HG03565 (cell line): Measurements from ENCODE around the gene C1QTNF6.
"Not testable (repeated sequence)": the region's sequence is repeated elsewhere in the genome, so short reads cannot be mapped to it uniquely, and the experiment has no call there.

ENCODE experiments used
- ATAC-seq: cut with Tn5 transposase; IDR thresholded peaks from one replicate; pipeline ENCODE4 v1.9.1; 2021; ENCODE audit warnings: mild to moderate bottlenecking, moderate library complexity; ENCODE audit not compliant: unreplicated experiment

Gene C1QTNF6

DNA sequence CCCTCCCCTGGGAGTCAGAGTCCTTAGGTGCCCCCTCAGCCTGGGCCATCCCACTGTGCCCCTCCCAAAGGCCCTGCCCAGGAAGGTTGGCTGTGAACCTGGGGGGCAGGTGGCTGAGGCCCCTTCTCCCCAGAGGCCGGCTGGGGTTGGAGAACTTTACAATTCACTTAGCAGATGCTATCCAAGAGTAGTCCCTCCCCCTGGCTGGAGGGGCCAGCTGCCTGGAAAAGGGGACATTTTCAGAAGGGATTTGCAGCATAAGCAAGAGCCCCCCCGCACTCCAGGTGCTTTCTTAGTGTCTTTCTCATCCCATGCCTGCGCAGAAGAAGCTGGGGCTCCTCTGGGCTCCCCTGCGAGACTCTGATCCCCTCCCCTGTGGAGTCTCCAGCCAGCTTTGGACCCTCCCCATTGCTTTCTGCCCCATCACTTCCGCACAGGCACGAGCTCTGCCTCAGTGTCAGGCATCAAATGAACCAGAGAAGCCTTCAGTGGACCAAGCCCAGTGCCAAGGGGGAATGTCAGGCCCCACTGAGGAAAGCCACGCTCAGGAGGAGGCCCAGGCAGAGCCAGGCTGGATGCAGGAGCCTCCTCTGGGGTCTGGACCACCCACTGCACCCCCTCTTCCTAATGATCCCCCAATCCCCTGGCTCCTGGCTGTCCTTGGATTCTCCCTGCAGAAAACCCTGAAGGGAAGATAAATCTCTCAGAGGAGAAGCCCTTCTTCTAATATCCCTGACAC lies 20.5 kb upstream of the C1QTNF6 start:
- ATAC-seq = no peak

DNA sequence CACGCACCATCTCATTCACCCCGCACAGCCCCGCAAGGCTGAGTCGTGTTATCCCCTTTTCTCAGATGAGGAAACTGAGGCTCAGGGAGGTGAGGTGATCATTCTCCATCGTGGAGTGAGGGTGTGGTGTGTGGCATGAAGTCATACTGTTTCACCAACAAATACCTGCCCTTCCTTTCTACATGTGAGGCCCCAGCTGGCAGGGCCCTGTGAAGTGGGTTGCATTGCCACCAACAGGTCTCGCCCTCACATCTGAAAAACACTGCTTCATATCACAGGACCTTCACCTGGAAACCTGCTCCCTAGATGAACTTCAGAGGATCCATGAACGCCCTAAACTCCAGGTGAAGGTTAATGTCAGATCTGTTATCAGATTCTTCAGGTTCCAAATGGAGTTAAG lies 19.9 kb upstream of the C1QTNF6 start:
- no peak for ATAC-seq

DNA sequence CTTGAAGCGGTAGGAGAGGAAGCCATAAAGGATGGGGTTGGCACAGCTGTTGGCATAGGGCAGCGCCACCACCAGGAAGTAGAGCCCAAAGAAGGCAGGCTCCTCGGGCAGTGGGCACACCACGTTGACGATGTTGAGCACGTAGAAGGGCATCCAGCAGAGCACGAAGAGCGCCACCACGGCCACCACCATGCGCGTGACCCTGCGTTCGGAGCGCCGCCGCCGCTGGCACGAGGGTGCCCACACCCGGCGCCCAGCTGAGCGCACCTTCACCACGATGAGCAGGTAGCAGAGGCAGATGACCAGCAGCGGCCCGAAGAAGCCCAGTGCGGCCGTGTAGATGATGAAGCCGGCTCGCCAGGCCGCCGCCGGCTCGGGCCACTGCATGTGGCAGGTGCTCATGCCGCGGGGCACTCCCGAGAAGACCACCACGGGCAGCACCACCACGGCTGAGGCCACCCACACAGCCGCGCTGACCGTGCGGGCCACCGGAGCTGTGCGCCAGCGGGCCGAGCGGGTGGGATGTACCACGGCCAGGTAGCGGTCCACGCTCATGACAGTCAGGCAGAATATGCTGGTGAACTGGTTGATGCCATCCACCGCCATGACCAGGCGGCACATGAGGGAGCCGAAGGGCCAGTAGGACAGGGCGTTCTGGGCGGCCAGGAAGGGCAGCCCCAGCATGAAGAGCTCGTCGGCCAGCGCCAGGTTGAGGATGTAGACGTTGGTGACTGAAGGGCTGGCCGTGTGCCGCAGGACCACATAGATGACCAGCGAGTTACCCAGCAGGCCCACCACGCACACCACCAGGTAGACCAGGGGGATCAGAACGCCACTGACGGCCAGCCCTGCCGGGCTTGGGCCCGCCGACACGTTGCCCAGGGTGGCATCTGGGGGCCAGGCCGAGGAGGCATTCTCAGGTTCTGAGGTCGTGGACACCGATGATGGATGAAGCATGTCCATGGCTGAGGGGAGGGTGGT lies 19.1 kb upstream of the C1QTNF6 start:
- ATAC-seq = no peak

DNA sequence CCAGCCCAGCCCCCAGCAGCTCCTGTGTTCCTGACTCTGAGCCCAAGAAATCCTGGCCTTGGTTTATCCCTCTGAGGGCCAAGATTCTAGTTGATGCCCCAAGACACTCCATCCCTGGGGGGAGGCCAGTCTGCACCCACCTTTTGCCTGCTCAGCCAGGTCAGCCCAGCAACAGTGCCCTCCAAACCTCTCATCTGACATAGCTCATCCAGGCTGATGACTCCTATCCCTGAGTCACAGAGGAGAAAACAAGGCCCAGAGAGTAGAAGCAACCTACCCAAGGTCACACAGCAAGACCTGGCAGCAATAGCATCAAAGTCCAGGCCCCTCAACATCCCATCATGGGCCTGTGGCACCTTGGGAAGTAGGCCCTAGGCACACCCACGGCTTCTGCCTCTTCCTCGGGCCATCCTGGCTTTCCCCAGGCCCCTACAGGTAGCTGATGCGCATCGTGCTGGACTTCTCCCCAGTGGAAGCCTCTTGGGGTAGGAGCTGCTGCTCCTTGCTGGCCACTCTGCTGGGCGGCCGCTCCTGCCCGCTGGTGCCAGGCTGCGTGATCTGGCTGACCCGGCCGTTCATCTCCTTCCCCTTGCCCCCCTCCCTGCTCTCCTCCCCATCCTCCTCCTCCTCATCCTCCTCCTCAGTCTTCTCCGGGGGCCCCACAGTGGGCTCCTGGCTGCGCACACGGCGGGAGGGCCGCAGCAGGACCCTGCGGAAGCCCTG lies 18.2 kb upstream of the C1QTNF6 start:
- ATAC-seq = no peak

DNA sequence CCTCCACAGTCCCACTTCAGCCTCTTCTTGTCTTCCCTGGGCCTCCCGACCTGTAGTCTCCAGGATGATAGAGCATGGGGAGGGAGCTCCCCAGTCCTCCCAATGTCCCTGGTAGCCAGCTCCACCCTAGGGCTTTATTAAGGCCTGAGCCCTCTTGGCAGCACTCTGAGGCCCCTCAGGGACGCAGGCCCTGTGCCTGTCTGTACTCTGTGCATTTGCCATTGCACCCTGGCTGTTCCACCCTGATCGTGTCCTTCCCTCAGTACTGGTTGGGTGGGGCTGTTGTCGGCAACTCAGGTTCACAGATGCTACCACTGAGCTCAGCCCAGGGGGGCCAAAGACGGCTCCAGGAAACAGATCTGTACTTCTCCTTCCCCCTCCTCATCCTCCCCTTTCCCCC lies 17.0 kb upstream of the C1QTNF6 start:
- ATAC-seq = no peak

DNA sequence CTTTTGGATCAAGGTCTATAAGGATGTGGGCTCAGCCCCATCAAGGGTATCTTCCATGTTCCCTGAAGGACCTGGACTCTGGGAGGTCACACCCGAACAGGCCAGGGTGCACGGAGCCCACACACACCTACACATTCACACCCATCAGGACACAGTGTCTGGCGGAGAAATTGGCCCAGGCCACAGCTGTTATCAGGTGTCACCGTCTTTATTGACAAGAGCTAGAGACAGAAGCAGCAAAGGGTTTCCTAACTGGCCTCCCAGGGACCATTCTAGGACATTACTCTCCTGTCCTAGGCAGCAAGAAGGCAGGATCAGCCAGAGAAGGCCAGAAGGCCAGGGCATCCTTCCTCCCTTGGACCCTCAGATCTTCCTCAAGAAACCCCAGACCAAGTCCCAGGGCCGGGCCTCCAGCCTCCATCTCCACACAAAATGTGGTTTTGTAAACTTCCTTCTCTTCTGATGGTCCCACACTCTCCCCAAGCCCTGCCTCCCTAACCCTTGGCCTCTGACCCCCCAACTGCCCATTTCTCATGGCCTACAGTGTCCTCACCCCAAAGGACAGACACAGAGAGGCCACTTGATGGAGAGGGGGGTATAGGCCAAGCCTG lies 16.1 kb upstream of the C1QTNF6 start:
- ATAC-seq = no peak

DNA sequence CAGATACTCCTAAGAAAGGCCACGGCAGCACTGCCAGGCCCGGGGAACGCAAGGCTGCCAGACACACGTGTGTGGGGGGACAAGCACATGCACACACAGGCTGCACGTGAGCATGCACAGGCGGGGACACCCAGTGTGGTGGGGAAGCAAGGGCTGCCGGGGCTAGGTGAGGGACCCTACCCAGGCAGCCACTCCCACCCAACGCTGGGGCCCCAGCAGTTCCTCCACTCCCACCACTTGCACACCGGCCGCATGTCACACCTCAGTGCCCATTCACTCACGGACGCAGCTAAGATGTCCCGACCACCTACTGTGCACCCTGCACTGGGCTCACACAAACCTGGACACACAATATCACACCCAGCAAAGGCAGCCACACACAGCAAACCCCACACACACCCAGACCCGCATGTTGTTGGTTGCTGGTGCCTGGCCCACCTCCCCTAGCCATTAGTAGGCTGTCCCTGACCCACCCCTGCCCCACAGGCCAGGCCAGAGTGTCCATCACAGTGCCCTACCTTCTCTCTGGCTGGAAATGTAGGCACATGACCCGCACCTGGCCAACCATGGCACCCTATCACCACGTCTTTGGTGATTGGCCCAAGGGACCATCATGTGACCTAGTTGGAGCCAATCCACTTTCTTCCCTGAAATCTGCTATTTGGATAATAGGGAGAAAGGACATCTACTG lies 15.5 kb upstream of the C1QTNF6 start:
- no peak for ATAC-seq

DNA sequence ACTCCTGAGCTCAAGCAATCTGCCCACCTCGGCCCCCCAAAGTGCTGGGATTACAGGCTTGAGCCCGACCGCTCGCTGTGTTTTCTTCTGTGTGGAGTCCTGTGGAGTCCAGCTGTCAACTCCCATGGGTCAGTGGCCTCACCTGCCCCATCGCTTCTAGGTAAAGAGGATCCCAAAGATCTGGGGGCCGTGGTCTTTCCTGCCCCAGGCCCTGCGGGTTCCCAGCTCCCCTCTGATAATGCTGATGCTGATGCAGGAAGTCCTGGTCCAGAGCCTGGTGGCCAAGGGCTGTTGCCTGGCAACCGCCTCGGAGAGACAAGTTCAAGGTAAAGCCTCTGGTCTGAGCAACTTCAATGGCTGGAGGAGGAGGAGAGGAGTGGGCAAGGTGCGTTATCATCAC lies 14.7 kb upstream of the C1QTNF6 start:
- no peak for ATAC-seq

DNA sequence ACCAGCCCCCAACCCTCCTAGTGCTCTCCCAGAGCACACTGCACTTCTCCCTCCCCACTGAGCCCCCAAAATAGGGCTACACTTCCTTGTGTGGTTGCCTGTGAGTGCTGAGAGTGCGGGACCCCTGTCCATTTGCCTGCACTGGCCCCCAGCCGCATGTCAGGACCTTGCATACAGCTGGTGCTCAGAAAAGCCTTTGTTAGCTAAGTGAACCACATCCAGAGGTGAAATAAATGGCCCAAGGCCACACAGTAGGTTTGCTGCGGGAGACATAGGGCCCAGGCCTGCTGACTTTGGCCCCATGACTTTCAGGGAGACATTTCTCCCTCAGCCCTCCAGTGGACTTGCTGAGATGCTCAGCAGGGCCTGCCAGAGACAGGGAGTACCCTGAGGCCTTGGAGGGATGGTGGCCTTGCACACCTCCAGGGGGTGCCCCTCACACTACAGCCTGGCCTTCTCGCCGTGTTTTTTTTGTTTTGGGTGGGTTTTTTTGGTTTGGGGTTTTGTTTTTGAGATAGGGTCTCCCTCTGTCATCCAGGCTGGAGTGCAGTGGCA lies 14.0 kb upstream of the C1QTNF6 start:
- no peak for ATAC-seq

DNA sequence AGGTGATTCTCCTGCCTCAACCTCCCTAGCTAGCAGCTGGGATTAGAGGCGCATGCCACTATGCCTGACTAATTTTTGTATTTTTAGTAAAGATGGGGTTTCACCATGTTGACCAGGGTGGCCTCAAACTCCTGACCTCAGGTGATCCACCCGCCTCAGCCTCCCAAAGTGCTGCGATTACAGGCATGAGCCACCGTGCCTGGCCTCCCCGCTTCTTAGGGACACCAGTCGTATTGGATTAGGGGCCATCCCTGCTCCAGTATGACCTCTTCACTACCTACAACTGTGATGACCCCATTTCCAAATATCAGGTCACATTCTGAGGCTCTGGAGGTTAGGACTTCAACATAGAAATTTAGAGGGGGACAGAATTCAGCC lies 13.4 kb upstream of the C1QTNF6 start:
- ATAC-seq = not testable (repeated sequence)

DNA sequence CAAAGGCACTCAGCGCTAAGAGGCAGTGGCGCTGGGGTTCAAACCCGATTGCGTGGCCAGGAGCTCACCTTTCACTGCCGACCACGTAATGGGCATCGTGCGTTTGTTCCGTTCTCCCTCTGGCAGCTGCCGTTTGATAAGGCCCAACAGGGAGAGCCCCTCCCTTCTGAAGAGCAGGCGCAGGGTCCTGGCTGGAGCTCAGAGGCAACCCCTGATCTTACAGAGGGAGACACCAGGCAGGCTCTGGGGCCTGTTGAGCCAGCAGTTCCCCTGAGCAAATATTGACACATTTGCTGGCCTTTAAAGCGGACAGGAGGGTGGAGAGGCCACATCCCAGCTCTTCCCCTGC lies 11.7 kb upstream of the C1QTNF6 start:
- no peak for ATAC-seq

DNA sequence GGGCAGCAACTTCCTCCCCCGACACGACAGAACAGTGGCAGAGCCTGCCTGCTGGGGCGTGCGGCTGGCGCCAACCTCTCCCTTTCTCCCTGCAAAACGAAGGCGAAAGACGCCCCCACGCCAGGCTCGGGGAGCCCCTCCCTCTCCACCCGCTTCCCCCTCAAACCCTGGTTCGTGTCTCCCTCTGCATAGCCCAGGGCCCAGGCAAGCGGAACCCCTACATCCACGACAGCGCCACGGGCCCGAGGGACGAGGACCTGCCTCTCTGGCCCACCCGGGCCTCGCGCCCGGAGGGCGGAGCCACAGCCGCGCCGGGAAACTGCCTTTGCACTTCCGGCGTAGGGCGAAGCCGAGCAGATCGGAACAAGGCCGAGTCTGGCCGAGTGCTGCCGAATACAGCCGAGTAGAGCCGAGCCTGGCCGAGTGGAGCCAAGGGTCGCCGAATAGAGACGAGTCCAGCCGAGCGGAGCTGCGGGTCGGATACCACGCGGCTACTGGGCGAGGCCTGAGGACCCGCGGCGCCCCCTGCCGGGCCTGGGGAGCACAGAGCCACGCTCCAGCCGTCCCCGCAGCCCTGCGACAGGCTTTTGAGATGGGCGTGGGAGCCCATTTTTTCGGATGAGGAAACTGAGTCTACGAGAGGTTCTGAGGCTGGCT lies 11.2 kb upstream of the C1QTNF6 start:
- peak; percentile 90 for ATAC-seq

DNA sequence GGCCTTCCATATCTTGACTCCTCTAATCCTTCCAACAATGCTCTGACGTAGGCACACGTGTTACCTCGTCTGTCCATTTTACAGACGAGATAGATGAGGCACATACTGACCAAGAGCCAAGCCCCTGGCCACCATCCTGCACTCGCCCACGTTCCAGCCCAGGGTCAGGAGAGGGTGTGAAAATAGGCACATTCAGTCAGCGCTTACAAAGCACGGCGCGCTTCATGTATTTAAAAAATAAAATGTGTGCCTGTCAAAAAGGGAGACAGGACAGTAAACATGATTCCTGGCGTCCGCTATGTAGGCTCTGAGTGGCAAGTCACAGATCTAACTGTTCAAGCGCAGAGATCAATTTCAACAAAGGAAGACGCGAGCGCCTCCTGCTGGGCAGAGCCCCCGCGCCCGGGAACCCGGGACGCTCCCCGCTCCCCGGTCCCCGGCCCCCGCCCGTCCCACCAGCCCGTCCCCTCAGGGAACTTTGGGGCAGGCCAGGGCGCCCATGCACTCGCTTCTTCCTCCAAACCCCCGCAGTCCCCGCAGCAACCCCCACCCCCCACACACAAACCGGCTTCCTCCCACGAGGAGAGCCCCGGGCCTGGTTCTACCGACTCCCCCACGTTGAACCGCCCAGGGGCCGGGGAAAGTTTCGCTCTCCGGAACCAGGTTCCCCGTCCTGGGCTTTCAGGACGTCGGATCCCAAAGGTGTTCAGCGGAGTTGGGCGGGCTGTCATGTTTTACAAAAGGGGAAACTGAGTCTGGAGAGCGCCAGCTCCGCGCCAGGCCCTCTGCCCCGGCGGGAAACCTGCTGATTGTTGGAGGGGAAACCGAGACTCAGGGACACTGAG lies 10.4 kb upstream of the C1QTNF6 start:
- no peak for ATAC-seq

DNA sequence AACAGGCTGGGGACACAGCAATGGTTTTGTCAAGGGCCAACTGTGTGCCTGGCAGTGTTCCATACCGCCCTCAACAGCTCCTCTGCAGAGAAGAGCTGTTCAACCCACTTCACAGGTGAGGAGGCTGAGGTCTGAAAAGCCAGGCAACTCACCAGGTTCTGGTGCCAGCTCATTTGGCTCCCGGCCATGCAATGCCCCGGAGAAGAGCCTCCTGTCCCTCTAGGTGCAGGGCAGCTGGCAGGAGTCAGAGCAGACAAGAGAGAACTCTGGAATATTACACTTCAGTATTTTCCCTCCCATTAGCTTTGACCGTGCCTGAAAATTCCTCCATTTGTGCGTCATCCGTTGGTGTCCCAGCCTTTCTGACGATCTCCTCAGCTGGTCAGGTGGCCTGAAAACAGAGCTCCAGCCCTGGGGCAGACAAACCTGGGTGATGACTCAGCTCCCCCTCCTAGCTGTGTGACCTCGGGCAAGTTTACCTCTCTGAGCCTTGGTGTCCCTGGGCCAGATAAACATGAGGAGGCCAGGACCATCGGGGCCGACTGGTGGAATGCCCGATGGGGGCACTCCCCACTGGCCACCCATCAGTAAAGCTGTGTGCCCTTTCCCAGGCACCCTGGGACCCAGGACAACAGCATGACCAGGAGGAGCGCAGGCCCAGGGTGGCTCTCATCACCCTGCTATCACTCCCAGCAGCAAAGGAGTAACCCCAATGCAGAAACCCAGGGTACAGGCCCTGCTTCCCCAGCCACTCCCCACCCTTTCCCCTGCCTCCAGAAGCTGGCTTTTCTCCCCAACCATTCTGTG lies 9.6 kb upstream of the C1QTNF6 start:
- ATAC-seq = no peak

DNA sequence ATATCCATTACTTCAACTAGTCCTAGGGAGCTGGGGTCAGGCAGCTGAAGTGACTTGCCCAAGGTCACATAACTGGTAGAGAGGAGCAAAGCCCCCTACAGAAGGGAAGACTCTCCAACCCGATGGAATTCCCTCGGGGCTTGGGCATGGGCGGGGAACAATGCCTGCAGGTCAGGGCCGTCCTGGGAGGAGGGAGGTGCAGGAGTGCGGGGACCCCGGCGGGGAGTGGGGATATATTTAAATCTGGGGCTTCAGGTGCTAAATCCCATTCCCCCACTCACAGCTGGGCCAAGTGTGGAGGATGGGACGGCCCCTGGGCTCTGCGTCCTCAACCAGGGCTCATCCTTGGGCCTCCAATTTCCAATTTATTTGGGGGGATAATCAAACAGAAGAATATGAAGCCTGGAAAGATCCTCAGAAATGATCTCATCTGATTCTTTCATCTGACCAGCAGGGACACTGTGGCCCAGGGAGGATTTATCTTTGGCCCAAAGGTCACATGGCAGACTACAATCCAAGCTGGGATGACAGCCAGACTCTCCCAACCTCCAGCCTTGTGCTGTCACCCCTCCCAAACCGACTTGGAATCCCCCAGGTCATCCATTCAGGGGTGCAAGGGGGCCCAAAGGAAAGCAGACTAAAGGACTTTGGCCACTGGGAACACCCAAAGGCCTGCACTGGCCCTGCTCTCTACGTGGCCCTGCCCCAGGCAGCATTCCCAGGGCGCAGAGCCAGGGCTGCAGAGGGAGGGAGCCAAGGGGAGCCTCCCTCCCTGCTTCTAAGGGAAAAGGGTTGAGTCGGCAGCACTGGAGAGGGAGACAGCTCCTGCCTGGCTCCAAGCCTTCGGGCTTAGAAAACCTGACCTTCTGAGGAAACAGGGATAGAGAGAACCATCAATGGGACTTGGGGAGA lies 8.7 kb upstream of the C1QTNF6 start:
- no peak for ATAC-seq

DNA sequence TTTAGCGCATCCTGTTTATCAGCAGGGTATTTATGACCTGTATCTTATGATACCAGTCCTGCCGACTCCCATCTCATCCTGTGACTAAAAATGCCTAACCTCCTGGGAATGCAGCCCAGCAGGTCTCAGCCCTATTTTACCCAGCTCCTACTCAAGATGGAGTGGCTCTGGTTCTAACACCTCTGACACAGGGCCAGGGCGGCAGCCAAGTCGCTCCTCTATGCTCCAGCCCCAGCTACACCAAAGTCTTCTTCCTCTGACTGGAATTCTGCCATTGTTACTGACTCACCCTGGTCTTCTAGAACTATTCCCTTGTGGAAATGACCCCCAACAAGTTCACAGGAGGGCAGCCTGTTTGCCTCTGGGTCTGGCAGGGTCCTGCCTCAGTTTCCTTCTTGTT lies 7.9 kb upstream of the C1QTNF6 start:
- no peak for ATAC-seq

DNA sequence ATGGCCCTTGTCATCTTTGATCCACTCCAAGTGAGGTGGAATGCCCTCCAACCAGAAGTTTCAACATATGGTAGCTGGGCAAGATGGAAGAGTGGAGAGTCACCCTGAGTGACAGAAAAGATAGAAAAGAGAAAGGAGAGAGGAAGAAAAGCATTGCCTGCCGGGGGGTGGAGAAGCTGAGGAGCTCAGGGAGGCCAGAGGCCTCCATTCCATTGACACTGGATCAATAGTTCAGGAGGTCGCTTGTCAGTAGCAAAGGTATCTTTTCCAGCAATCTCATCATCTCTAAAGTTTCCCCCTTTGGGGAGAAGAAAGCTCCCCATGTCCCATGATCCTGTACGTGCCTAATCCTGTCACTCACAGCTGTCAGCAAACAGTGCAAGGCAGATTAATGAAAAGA lies 6.7 kb upstream of the C1QTNF6 start:
- no peak for ATAC-seq
